Esophagus mucosa (tissue), 1 donor: ENCODE results near the gene GPR87. TPM values are rescaled to one million over a fixed set of nuclear protein-coding genes. Genes with fewer than 3 reads are reported as not detected.

Source experiments
- ATAC-seq: fragments of 200-7000 bp; cut with Tn5 transposase; one replicate; pipeline ENCODE4 v1.9.1; 2020
- total RNA-seq: library from RNA; stranded (reverse); gene quantifications from one replicate; pipeline ENCODE4 v1.2.4, GENCODE V29; 2023
- donor health status: DM: yes; HTN: yes; CAD: no.

Gene GPR87
- total RNA-seq, 1 donor from 2014 or later, result 36.8 TPM

DNA sequence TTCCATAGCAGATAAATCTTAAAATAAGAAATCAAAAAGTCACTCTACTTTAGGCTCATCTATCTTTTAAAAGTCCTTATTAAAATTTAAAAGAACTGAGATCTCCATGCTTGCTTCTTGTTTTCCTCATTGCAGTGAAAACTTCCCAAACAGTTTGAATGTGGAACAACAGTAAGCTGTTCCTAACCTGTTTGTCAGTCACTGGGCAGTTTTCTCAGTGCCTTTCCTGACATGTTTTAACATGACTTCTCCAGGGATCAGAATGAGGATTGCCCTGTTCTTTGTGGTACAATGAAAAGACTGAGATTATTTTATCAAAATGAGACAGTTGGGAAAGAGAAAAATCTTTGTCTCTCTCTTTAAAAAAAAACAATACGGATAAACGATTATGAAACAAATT lies 774 bp downstream of the GPR87 start:
- peak; percentile 83 for ATAC-seq

DNA sequence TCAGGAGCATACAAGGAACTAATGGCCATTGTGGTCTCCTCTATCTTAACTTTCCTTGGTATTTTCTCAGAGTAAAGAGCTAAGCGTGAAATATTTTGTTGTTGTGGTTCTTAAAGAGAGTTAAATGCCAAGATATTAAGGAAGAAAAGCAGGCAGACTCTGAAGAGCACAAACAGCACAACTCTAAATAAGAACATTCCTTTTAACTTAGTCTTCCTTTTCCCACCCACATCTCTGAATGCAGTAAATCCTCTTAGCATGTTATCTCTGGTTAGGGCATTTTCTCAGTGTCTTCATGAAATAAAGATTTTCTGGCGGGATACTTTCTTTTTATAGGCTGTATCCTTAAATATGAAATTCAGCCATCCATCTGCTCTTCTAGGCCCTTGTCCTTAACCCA lies 1.5 kb downstream of the GPR87 start:
- no peak for ATAC-seq

DNA sequence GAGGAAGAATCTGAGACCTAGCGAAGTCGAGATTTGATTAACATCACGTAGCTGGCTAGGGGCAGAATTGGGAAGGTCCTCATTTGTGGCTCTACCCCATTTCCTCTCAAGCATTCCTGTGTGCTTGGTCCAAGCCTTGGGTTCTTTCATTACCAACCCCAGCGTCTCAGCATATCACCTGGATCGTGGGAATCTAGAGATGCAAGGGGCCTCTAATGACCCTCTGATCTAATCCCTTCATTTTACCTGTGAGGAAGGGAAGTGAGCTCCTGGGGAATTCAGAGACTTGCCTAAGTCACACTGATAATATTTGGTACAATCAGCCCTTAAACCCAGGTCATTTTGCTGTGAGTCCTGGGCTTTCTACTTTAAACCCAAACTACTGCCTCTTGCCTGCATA lies 2.0 kb downstream of the GPR87 start:
- no peak for ATAC-seq

DNA sequence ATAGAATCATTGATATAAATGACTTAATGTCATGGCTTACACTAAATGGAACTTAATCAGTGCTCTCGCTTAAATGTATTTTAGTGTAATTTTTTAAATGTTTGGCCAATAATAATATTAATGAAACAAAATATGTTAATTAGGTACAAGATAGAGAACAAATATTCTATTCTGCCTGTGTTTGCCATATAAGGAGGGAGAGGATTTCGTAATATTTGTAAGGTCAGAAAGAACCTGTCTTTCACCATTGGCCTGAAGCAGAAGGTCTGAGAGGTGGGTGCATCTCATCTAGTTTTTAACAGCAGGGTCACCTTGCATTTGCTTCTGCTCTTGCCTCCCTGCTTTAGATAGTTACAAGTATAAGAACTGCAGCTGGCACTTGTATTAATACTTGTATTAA lies 2.5 kb downstream of the GPR87 start:
- ATAC-seq, result no peak

DNA sequence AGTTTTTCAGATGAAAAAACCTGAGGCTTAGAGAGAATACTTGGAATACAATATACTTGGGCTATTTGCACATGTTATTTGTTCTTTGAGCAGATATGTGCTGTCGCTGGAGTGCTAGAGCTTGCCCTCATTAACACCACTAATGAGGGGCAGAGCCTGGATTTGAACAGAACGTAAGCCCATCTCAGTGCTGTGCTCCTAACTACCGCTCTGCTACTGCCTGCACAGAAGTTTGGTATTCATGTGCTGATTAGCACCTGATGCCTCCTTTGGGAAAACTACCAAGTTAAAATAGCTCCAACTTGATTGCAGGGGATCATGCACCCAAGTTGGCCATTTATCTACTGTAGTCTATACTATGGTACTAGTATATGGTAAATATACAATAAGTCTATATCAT lies 3.6 kb downstream of the GPR87 start:
- no peak for ATAC-seq

DNA sequence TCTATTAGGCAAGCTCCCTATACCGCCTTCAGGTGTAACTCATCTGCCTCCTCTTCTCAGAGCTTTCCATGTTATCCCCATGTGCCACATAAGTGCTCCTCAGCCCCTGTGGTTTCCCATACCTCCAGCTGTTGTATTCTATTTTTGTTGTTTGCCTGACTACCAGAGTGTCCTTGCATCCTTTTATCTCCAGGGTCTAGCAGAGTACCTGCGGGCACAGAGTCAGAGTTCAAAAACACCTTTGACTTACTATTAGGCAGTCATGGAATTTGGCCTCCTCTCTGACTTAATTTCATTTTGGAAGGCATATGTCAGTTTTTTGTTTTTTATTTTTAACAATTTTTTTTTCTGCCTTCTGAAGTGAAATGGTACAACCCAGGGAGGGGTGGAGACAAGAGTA lies 7.1 kb downstream of the GPR87 start:
- ATAC-seq, result no peak

DNA sequence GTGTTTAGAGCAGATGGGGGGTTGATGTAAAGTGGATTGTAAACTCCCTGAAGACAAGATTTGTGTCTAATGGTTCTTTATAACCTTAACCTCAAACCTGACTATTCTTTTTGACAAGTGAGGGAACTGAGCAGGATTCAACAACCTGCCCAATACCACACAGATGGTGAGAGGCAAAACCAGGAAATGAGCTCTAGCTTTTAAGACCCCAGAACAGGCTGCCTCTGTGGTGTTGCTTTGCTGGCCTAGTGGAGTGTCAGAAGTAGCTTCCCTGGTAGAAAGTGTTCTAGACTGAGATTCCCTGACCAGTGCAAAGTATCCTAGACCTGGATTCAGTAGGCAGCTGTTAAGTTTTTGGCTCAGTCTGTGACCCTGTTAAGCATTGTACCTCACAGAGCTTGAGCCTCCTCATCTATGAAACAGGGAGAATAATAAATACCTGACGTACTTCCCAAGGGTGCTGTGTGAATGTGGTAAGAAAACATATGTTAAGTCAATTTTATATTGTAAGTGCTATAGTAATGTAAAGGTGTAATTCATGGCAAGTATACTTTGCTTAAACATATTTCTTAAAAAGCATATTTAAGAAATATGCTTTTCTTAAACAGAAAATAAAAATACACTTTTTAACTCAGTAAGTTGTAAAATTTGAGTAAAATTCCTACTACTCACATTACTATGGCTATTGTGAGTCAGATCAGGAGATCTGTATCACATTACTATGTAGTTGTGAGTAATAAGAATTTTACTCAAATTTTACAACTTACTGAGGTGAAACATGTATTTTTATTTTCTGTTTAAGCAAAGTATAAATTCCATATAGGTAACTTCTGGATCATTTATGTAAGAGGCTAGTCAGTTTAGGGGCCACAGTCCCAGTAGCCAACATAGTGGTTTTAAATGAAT lies 8.8 kb downstream of the GPR87 start:
- ATAC-seq, result no peak

DNA sequence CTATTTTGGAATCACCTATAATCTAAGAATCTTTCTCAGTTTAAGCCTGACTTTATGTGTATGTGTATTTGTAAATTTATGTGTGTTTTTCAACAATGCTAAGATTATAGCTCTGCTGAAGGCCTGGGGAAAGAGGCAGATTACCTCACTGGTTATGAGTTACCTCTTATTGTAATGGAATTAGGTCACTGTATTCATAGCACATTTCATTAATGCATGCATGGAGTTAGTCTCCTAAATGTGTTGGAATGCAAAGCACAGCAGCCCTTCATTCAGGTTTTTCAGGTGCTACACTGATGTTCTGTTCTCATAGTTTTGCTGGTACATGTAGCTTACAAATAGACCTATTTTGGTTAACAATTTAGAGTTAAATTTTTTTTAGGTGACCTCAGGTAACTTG lies 9.5 kb downstream of the GPR87 start:
- peak; percentile 71 for ATAC-seq

DNA sequence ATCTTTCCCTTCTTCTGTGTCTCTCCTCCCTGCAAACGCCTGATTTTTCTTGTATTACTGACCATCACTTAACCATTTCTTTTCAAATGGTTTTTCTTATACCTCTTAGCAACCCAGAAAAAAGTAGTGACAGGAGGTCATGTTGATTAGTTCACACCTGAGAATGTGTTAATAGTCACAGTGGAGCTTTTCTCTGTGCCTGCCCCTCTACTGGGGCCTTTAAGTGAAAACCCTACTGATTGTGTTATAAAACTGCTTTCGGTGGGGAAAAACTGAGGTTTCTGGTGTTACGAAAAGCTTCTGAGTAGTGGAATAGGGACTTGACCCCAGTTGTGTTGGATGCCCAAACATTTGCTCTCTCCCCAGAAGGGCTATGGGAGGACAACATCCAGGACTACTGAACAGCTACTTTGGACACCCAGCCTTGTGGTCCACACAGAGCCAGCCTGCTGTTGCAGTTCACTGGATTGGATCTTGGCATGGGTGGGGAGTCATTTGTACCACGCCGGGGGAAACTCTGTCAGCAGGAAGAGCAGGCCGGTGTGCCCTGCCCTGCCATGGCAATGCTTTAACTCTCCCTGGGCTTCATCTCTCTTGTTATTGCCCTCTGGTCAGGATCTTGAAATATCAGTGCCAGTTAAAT lies 10.3 kb downstream of the GPR87 start:
- no peak for ATAC-seq

DNA sequence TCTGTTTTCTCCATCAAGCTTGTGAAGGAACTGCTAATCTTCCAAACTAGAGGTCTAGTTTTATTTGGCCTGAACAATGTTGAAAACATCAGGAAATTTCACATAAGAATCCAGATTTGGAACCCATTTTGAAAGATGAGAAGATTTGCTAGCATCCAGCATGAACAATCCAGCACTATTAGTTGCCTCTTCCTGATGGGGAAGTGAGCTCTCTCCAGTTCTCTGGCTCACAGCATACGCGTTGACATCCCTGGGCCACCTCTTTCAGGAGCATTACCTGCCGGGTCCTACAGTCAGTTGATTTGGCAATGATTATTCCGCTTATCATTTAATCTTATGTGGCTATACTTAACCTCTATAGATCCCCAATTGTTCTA lies 10.9 kb downstream of the GPR87 start:
- ATAC-seq, result no peak

DNA sequence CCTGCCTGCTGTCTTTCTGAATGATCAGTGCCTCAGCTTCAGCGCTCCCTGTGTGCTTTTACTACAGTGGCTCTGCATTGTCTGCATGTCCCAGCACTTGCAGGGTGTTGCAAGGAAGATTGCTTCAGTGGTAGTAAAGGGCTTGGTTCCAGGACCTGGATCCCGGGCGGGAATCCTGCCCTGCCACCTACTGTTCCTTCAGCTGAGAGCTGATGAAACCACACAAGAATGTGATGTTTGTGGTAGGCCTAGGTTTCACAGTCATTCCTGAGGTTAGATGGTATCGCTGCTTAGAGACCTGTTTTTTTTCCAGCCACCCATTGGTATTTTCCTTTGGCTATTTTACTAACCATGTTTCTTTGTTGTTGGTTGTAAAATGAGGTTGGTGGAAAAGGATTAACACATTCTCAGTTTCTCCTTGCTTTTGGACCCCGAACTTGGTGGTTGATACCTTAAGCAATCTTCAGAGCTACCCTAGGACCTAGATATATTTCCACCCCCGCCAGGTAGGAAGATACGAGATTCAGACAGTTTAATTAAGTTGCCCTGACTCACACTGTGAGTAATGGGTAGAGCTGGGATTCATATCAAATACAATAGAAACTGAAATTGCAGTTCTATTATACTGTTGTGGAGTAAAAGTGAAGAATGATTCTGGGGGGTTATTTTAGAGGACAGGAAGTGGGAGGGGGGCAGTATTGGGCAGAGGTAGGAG lies 11.4 kb downstream of the GPR87 start:
- ATAC-seq, result peak; percentile 90

DNA sequence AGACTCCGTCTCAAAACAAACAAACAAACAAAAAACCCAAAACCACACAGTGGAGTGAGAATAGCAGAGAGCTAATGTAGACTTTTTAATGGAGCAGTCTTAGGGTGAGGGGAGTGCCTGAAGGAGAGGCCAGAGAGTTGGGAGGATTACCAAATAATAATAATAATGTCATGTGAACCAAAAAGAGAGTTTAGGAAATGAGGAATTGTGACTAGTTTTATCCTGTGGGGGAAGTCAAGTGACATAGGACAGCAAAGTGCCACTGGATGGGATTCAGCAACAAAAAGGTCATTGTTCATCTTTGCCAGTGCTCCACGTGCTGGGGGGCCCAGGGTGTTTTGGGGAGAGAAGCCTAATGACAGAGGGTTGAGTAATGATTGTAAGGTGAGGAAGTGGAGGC lies 12.9 kb downstream of the GPR87 start:
- ATAC-seq, result no peak

DNA sequence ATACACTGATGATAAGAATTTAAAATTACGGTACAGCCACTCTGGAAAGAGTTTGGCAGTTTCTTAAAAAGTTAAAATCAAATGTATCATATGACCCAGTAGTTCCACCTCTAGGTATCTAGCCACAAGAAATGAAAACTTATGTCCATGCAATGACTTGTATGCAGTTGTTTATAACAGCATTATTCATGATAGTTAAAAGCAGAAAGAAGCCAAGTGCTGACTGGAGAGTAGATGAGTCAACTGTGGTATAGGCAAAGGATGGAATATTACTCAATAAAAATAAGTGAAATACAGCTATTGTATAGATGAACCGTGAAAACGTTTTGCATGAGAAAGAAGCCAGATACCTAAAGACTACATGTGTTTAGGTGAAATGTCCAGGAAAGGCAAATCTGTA lies 14.8 kb downstream of the GPR87 start:
- ATAC-seq, result peak; percentile 55

DNA sequence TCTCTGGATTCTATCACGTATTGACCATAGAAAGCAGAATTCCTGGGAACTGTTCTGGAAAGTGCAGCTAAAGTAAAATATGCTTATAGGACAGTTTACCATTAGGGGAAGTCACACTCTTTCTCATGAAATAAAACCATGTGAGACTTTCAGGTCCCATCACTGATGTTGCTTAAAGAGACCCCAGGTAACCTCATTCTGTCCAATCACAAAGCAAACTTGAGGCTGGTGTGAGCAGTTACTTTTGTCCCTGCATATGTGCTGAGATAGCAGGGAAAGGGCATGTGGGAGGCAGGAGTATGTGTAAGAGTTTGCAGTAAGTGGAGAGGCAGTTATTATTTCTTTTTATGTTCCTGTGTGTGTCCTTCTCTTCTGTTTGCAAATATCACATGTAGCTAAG lies 16.1 kb downstream of the GPR87 start:
- no peak for ATAC-seq

DNA sequence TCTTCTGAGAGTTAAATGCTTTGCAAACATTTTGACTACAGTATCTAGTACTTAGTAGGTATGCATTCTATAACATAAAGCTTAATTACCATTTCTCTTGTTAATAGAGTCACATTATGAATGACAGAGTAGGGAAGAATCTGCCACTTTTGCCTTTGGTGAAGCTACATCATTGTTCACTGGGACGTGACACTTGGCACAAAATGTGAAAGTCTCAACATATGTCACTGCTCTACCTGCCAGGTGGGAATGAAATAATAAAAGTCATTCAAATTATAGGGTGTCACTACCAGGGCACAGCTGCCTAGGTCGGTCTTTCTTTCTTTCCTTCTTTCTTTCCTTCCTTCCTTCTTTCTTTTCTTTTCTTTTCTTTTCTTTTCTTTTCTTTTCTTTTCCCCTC lies 17.6 kb downstream of the GPR87 start:
- ATAC-seq, result no peak

DNA sequence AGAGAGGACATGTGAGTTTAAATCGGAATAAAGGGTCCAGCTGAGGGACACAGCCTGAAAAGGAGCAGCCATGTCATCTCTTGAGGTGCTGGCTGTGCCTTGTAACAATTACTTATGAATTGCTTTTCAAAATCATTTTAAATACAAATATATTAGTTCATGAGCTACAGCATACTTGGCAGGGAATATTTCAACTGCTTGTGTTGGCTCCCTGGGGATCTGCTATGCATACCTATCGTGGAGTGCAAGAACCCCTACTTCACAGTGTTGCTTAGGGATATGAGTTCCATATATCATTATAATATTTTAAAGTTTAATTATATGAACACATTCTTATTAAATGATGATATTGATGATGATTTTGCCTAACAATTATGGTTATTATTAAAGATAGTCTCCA lies 19.2 kb downstream of the GPR87 start:
- no peak for ATAC-seq

DNA sequence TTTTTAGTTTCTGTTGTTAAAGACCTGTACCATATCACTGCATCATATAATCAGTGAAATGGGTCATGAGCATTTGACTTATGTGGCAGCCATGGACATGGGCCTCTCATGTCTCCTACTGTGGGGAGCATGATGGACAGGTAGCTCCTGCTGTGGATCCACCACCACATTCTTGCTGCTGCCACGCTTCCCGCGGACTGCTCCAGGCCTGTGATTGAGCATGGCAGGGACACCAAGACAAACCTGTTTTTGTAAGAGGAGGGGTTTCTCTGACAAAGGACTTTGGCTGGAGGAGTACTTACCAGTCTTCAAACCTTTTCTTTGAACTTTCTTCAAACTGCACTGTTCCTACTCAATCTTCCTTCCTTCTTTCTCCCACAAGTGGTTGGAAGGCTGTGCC lies 20.4 kb downstream of the GPR87 start:
- ATAC-seq, result no peak

DNA sequence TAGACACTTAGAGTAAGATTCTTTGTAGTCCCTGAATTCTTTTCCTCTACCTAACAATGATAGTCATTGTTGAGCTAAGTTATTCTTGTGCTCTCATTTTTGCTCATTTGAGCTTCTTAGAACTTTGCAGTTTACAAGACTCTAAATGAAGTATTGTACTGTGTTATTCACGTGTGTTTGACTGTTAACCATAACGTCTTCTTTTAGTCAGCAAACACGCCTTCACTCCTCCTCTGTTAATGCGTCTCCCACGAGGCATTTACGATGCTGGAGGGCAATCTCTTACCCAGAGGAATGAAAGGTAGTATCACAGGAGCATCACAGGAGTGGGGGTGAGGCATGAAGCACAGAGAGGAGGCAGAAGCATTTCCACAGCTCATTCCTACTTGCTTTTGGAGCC lies 23.5 kb downstream of the GPR87 start:
- no peak for ATAC-seq

DNA sequence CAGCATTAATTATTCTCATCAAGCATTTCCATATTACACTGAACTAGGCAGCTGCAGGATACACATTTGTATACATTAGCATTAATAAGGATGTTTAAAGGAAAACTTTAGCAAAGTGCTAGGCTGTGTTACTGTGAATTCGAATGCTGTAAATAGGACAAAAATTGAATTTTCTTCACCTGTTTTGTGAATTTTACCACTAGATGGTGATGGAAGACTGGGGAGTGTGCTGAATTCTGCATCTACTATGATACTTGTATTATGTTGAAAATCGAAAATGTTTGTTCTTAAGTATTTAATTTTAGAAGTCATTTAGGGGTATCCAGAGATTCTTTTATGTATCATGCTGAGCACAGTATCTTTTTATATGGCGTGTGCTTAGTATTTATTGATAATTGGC lies 25.9 kb downstream of the GPR87 start:
- no peak for ATAC-seq

DNA sequence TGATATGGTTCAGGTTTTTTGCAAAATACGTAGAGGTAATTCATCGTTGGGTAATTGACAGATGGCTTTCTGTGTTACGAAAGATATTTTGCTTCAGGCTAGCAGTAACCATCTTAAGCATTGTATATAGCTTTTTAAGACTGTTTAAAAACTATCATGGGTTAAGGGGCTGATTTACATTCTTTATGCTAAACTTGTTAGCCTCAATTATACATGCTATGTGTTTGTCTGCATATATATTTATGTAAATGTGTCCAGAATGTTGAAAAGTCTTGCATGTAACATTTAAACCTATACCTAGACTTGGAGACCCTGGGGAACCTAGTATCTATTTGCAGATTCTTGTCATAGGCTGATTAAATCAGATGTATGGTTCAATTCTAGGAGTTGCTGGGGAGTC lies 27.2 kb downstream of the GPR87 start:
- ATAC-seq, result no peak

DNA sequence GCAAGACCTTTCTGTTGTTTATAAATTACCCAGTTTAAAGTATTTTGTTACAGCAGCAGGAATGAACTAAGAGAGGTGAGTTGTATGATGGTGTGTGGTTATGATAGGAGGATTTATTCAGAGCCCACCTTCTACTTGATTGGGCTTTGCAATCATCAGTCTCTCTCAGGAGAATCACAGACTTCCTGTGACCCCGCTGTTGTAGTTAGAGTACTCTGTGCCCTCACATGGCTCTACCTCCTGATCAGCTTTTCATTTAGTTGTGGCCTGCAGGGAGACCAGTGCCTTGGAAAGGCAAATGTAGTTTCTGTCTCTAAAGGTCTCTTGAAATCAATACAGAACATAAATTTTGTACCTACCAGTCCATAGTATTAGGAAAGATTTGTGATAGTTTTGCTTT lies 30.7 kb downstream of the GPR87 start:
- no peak for ATAC-seq

DNA sequence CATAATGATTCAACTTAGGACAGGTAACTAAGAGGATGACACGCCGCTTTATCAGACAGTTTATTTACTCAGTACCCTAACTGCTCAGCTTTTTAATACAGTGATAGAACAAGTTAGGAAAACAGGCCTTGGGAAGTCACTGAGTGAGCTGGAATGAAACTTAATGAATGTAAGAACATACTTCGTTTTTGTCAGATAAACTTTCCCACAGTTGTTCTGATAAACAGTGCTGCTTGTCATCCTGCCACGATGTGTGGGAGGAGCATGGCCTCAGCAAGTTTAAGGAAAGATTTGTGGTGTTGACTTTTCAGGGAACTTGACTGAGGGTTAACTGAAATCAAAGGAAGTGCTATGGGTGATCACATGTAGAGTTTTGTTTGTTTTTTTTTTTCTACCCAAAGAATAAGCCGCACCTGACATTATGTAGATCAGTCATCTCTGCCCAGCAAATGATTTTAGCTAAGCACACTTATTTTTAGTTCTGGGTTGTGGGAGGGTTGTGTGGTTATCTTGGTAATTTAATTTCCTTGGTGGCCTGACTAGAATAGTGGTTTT lies 32.6 kb downstream of the GPR87 start:
- ATAC-seq, result peak; percentile 45

DNA sequence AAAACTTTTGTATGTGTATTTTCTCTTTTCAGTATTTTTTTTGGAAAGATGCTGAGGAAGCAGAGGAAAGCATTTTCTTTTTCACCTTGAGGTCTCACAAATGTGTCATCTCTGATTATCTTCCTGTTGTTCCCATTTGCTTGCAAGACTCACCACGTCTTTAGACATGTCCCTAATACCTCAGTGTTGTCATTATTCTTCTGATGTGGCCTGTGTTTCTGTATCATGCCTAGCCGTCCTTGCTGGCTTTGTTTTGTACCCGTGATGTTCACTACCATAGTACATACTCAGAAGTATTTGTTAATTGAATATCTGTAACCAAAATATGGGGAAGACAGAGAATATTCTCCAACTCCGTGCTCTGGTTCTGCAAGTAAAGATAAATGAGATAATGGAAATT lies 33.2 kb downstream of the GPR87 start:
- ATAC-seq, result no peak
